Measurements from ENCODE around the gene MICALL1. TPM values are rescaled to one million over a fixed set of nuclear protein-coding genes. Genes with fewer than 3 reads are reported as not detected.

Gene MICALL1
- total and polyA plus RNA-seq, 9 of the 15 experiments (the other 6 are each of a cell fraction or from before 2014, with no cell fraction given) = 0.32 to 21.5 (median 6.1) TPM

- TF ChIP-seq POLR2B (IDR thresholded peaks at IDR 0.05; ENCODE audit: low read depth, partially characterized antibody) (peak; percentile 82), HNRNPLL (IDR thresholded peaks at IDR 0.05; ENCODE audit: low read depth, low read length, poor library complexity, severe bottlenecking) (peak; percentile 89), NR2C1 (IDR thresholded peaks at IDR 0.05) (peak; percentile 96), NR2C1 (tag; IDR thresholded peaks at IDR 0.05) (peak; percentile 96), SMARCB1 (IDR thresholded peaks at IDR 0.05; ENCODE audit: insufficient read length, low read depth) (no peak), NR2C2 (CRISPR knock-in tag; IDR thresholded peaks at IDR 0.05) (peak; percentile 93), NR2C2 (tag; IDR thresholded peaks at IDR 0.05) (peak; percentile 98), RBBP5 (IDR thresholded peaks at IDR 0.05; ENCODE audit: borderline replicate concordance, insufficient read depth, low read length, poor library complexity, severe bottlenecking) (peak; percentile 80), NFIC (IDR thresholded peaks at IDR 0.05) (peak; percentile 17; the same call in 1 of the 2 replicates), TEAD2 (tag; IDR thresholded peaks at IDR 0.05) (no peak), CREM (IDR thresholded peaks at IDR 0.05; ENCODE audit: low read depth) (peak; percentile 92)
- TF ChIP-seq, protein P1, sequence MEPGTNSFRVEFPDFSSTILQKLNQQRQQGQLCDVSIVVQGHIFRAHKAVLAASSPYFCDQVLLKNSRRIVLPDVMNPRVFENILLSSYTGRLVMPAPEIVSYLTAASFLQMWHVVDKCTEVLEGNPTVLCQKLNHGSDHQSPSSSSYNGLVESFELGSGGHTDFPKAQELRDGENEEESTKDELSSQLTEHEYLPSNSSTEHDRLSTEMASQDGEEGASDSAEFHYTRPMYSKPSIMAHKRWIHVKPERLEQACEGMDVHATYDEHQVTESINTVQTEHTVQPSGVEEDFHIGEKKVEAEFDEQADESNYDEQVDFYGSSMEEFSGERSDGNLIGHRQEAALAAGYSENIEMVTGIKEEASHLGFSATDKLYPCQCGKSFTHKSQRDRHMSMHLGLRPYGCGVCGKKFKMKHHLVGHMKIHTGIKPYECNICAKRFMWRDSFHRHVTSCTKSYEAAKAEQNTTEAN (CRISPR knock-in tag; IDR thresholded peaks at IDR 0.05) = no peak
Measured at GRCh38 chr22:37953437-37954179, 47.5 kb downstream of the MICALL1 start, which contains the start of the genes C22orf23 and POLR2F (continued).

All from K562 (cell line).